Measurements from ENCODE around the gene CITED4.
"Not testable (repeated sequence)": the region's sequence is repeated elsewhere in the genome, so short reads cannot be mapped to it uniquely, and the experiment has no call there.

CITED4 gene

GRCh38 chr1:40862008-40862863 is at the start of gene CITED4:
CITED4 (minus strand) TSS chr1:40862363; CDS start chr1:40862127, 236 bp downstream.
- DNase-seq (ENCODE audit: low read depth), result peak; percentile 84

- no peak for DNase-seq (ENCODE audit: low read depth)
Measured at GRCh38 chr1:40911105-40911504, 48.9 kb upstream of the CITED4 start.

GRCh38 chr1:40909281-40909680 is 47.1 kb upstream of the CITED4 start:
- DNase-seq (ENCODE audit: low read depth), result no peak

- DNase-seq (ENCODE audit: low read depth), result no peak
Measured at GRCh38 chr1:40908350-40908749, 46.2 kb upstream of the CITED4 start.

GRCh38 chr1:40907899-40908298 is 45.7 kb upstream of the CITED4 start:
- DNase-seq (ENCODE audit: low read depth), result no peak

- no peak for DNase-seq (ENCODE audit: low read depth)
Measured at GRCh38 chr1:40906781-40907400, 44.7 kb upstream of the CITED4 start.

- DNase-seq (ENCODE audit: low read depth), result no peak
Measured at GRCh38 chr1:40905061-40905460, 42.9 kb upstream of the CITED4 start.

- DNase-seq (ENCODE audit: low read depth), result no peak
Measured at GRCh38 chr1:40903106-40903505, 40.9 kb upstream of the CITED4 start.

- peak; percentile 89 for DNase-seq (ENCODE audit: low read depth)
Measured at GRCh38 chr1:40901886-40902852, 40.0 kb upstream of the CITED4 start.

GRCh38 chr1:40899230-40899870 is 37.2 kb upstream of the CITED4 start:
- DNase-seq (ENCODE audit: low read depth), result no peak

- DNase-seq (ENCODE audit: low read depth), result no peak
Measured at GRCh38 chr1:40898431-40898901, 36.3 kb upstream of the CITED4 start.

GRCh38 chr1:40897513-40897912 is 35.4 kb upstream of the CITED4 start:
- DNase-seq (ENCODE audit: low read depth), result peak; percentile 28

GRCh38 chr1:40896482-40896881 is 34.3 kb upstream of the CITED4 start:
- DNase-seq (ENCODE audit: low read depth), result no peak

GRCh38 chr1:40895601-40896000 is 33.4 kb upstream of the CITED4 start:
- no peak for DNase-seq (ENCODE audit: low read depth)

- DNase-seq (ENCODE audit: low read depth), result not testable (repeated sequence)
Measured at GRCh38 chr1:40894858-40895257, 32.7 kb upstream of the CITED4 start.

- no peak for DNase-seq (ENCODE audit: low read depth)
Measured at GRCh38 chr1:40894455-40894854, 32.3 kb upstream of the CITED4 start.

- DNase-seq (ENCODE audit: low read depth), result no peak
Measured at GRCh38 chr1:40893946-40894345, 31.8 kb upstream of the CITED4 start.

- DNase-seq (ENCODE audit: low read depth), result no peak
Measured at GRCh38 chr1:40892354-40892753, 30.2 kb upstream of the CITED4 start.

GRCh38 chr1:40890771-40891170 is 28.6 kb upstream of the CITED4 start:
- no peak for DNase-seq (ENCODE audit: low read depth)

GRCh38 chr1:40887652-40888051 is 25.5 kb upstream of the CITED4 start:
- DNase-seq (ENCODE audit: low read depth), result no peak

- no peak for DNase-seq (ENCODE audit: low read depth)
Measured at GRCh38 chr1:40887012-40887378, 24.8 kb upstream of the CITED4 start.
